ENCODE measurements around the gene CAPN5. TPM values are rescaled to one million over a fixed set of nuclear protein-coding genes. Genes with fewer than 3 reads are reported as not detected.
"Not testable (repeated sequence)": the region's sequence is repeated elsewhere in the genome, so short reads cannot be mapped to it uniquely, and the experiment has no call there.

Gene CAPN5
- total RNA-seq, 1 experiment from 2014 or later: 27.4 TPM

DNA sequence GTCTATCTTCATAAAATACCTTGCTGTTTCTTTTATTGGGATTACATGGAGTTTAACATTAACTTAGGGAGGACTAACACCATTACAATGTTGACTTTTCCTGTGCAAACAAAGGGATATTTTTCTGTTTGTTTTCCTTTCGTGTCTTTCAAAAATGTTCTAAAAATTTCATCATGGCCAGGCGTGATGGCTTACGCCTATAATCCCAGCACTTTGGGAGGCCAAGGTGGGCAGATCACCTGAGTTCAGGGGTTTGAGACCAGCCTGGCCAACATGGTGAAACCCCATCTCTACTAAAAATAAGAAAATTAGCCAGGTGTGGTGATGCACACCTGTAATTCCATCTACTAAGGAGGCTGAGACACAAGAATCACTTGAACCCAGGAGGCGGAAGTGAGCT is 5.5 kb upstream of the CAPN5 start:
- peaks cover 15% of the 10 kb centered on the region for H3K9me3 Mint-ChIP-seq
- CTCF ChIA-PET: interaction anchor here (6.3 kb wide), 1 partner anchor 29 kb away, joined by 126 read pairs; no protein-coding TSS in a partner anchor
- H3K4me3 Mint-ChIP-seq; H3K36me3 Mint-ChIP-seq; ATAC-seq; POLR2A ChIA-PET; H3K27ac Mint-ChIP-seq; DNase-seq (ENCODE audit: low spot score): not testable (repeated sequence)
- peaks cover 17% of the 10 kb centered on the region for H3K4me1 Mint-ChIP-seq
- peak; percentile 99 for TF ChIP-seq GABPB1 (CRISPR knock-in tag; IDR thresholded peaks at IDR 0.05)
- H3K27me3 Mint-ChIP-seq (ENCODE audit: low read depth): peaks cover 21% of the 10 kb centered on the region

DNA sequence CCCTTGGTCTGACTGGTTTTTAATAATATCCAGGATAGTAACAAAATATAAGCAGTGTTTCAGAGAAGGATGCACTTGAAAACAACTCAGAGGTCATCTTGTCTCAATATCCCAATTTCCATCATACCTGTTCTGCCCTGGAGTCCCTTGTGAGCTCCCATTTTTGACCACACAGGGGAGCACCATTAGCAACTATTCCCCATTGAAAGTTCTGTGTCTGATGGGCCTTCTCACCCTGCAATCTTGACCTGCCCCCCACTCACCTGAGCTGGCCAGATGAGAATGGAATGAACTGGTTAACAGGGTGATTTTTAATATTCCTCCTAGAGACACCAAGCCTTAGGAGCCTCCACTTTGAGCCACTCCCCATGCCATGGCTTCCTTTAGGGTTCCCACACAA is 3.8 kb upstream of the CAPN5 start:
- peaks cover 23% of the 10 kb centered on the region for H3K4me1 Mint-ChIP-seq
- peaks cover 21% of the 10 kb centered on the region for H3K27me3 Mint-ChIP-seq (ENCODE audit: low read depth)
- ChIA-PET POLR2A (no interaction called here), CTCF (interaction anchor here (0.6 to 6.3 kb wide), 17 partner anchors 10 to 341 kb away, joined by 3 to 126 read pairs (median 5); no protein-coding TSS in a partner anchor)
- H3K36me3 Mint-ChIP-seq: no peaks in the 10 kb centered on the region
- TF ChIP-seq, protein P1, sequence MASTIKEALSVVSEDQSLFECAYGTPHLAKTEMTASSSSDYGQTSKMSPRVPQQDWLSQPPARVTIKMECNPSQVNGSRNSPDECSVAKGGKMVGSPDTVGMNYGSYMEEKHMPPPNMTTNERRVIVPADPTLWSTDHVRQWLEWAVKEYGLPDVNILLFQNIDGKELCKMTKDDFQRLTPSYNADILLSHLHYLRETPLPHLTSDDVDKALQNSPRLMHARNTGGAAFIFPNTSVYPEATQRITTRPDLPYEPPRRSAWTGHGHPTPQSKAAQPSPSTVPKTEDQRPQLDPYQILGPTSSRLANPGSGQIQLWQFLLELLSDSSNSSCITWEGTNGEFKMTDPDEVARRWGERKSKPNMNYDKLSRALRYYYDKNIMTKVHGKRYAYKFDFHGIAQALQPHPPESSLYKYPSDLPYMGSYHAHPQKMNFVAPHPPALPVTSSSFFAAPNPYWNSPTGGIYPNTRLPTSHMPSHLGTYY (CRISPR knock-in tag; IDR thresholded peaks at IDR 0.05): no peak
- TF ChIP-seq ZNF423 (CRISPR knock-in tag; IDR thresholded peaks at IDR 0.05) (no peak), OVOL2 (CRISPR knock-in tag; IDR thresholded peaks at IDR 0.05; ENCODE audit: borderline replicate concordance) (no peak), FOXK1 (CRISPR knock-in tag; IDR thresholded peaks at IDR 0.05) (no peak), TEAD1 (CRISPR knock-in tag; IDR thresholded peaks at IDR 0.05) (no peak), NR2C2 (CRISPR knock-in tag; IDR thresholded peaks at IDR 0.05) (no peak), JAZF1 (CRISPR knock-in tag; IDR thresholded peaks at IDR 0.05) (no peak), MXD4 (CRISPR knock-in tag; IDR thresholded peaks at IDR 0.05; ENCODE audit: borderline replicate concordance) (no peak), GABPB1 (CRISPR knock-in tag; IDR thresholded peaks at IDR 0.05) (no peak), PRRX2 (CRISPR knock-in tag; IDR thresholded peaks at IDR 0.05) (no peak)
- TF ChIP-seq, protein P2, sequence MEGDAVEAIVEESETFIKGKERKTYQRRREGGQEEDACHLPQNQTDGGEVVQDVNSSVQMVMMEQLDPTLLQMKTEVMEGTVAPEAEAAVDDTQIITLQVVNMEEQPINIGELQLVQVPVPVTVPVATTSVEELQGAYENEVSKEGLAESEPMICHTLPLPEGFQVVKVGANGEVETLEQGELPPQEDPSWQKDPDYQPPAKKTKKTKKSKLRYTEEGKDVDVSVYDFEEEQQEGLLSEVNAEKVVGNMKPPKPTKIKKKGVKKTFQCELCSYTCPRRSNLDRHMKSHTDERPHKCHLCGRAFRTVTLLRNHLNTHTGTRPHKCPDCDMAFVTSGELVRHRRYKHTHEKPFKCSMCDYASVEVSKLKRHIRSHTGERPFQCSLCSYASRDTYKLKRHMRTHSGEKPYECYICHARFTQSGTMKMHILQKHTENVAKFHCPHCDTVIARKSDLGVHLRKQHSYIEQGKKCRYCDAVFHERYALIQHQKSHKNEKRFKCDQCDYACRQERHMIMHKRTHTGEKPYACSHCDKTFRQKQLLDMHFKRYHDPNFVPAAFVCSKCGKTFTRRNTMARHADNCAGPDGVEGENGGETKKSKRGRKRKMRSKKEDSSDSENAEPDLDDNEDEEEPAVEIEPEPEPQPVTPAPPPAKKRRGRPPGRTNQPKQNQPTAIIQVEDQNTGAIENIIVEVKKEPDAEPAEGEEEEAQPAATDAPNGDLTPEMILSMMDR (IDR thresholded peaks at IDR 0.05): no peak
- TF ChIP-seq, protein P3, sequence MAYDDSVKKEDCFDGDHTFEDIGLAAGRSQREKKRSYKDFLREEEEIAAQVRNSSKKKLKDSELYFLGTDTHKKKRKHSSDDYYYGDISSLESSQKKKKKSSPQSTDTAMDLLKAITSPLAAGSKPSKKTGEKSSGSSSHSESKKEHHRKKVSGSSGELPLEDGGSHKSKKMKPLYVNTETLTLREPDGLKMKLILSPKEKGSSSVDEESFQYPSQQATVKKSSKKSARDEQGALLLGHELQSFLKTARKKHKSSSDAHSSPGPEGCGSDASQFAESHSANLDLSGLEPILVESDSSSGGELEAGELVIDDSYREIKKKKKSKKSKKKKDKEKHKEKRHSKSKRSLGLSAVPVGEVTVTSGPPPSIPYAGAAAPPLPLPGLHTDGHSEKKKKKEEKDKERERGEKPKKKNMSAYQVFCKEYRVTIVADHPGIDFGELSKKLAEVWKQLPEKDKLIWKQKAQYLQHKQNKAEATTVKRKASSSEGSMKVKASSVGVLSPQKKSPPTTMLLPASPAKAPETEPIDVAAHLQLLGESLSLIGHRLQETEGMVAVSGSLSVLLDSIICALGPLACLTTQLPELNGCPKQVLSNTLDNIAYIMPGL (CRISPR knock-in tag; IDR thresholded peaks at IDR 0.05): no peak
- TF ChIP-seq, protein P4, sequence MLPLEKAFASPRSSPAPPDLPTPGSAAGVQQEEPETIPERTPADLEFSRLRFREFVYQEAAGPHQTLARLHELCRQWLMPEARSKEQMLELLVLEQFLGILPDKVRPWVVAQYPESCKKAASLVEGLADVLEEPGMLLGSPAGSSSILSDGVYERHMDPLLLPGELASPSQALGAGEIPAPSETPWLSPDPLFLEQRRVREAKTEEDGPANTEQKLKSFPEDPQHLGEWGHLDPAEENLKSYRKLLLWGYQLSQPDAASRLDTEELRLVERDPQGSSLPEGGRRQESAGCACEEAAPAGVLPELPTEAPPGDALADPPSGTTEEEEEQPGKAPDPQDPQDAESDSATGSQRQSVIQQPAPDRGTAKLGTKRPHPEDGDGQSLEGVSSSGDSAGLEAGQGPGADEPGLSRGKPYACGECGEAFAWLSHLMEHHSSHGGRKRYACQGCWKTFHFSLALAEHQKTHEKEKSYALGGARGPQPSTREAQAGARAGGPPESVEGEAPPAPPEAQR (CRISPR knock-in tag; IDR thresholded peaks at IDR 0.05): no peak
- TF ChIP-seq, protein P5, sequence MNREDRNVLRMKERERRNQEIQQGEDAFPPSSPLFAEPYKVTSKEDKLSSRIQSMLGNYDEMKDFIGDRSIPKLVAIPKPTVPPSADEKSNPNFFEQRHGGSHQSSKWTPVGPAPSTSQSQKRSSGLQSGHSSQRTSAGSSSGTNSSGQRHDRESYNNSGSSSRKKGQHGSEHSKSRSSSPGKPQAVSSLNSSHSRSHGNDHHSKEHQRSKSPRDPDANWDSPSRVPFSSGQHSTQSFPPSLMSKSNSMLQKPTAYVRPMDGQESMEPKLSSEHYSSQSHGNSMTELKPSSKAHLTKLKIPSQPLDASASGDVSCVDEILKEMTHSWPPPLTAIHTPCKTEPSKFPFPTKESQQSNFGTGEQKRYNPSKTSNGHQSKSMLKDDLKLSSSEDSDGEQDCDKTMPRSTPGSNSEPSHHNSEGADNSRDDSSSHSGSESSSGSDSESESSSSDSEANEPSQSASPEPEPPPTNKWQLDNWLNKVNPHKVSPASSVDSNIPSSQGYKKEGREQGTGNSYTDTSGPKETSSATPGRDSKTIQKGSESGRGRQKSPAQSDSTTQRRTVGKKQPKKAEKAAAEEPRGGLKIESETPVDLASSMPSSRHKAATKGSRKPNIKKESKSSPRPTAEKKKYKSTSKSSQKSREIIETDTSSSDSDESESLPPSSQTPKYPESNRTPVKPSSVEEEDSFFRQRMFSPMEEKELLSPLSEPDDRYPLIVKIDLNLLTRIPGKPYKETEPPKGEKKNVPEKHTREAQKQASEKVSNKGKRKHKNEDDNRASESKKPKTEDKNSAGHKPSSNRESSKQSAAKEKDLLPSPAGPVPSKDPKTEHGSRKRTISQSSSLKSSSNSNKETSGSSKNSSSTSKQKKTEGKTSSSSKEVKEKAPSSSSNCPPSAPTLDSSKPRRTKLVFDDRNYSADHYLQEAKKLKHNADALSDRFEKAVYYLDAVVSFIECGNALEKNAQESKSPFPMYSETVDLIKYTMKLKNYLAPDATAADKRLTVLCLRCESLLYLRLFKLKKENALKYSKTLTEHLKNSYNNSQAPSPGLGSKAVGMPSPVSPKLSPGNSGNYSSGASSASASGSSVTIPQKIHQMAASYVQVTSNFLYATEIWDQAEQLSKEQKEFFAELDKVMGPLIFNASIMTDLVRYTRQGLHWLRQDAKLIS (CRISPR knock-in tag; IDR thresholded peaks at IDR 0.05; ENCODE audit: borderline replicate concordance): no peak
- TF ChIP-seq, protein P6, sequence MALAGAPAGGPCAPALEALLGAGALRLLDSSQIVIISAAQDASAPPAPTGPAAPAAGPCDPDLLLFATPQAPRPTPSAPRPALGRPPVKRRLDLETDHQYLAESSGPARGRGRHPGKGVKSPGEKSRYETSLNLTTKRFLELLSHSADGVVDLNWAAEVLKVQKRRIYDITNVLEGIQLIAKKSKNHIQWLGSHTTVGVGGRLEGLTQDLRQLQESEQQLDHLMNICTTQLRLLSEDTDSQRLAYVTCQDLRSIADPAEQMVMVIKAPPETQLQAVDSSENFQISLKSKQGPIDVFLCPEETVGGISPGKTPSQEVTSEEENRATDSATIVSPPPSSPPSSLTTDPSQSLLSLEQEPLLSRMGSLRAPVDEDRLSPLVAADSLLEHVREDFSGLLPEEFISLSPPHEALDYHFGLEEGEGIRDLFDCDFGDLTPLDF (CRISPR knock-in tag; IDR thresholded peaks at IDR 0.05): no peak
- TF ChIP-seq, protein P7, sequence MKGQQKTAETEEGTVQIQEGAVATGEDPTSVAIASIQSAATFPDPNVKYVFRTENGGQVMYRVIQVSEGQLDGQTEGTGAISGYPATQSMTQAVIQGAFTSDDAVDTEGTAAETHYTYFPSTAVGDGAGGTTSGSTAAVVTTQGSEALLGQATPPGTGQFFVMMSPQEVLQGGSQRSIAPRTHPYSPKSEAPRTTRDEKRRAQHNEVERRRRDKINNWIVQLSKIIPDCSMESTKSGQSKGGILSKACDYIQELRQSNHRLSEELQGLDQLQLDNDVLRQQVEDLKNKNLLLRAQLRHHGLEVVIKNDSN (CRISPR knock-in tag; IDR thresholded peaks at IDR 0.05): no peak
- ATAC-seq (no peak), DNase-seq (ENCODE audit: low spot score) (no peak)
- no peak overlapping the region for H3K27ac Mint-ChIP-seq
- no peak overlapping the region for H3K4me3 Mint-ChIP-seq
- peaks cover 11% of the 10 kb centered on the region for H3K9me3 Mint-ChIP-seq
